Measurements from ENCODE around the gene IL15.
"Not testable (repeated sequence)": the region's sequence is repeated elsewhere in the genome, so short reads cannot be mapped to it uniquely, and the experiment has no call there.

IL15 gene

GRCh38 chr4:141647966-141648365 lies 11.6 kb downstream of the IL15 start:
- no peak for DNase-seq (ENCODE audit: low spot score)

GRCh38 chr4:141652161-141652778 lies 15.9 kb downstream of the IL15 start:
- DNase-seq (ENCODE audit: low spot score) = no peak

- peak; percentile 56 for DNase-seq (ENCODE audit: low spot score)
Observed at GRCh38 chr4:141654098-141654497, 17.7 kb downstream of the IL15 start.

GRCh38 chr4:141656031-141656430 lies 19.6 kb downstream of the IL15 start:
- DNase-seq (ENCODE audit: low spot score) = no peak

- DNase-seq (ENCODE audit: low spot score) = no peak
Observed at GRCh38 chr4:141657550-141658250, 21.3 kb downstream of the IL15 start.

- DNase-seq (ENCODE audit: low spot score) = no peak
Observed at GRCh38 chr4:141658309-141658708, 21.9 kb downstream of the IL15 start.

GRCh38 chr4:141659539-141659938 lies 23.2 kb downstream of the IL15 start:
- DNase-seq (ENCODE audit: low spot score) = no peak

- DNase-seq (ENCODE audit: low spot score) = no peak
Observed at GRCh38 chr4:141660880-141661279, 24.5 kb downstream of the IL15 start.

GRCh38 chr4:141668200-141668910 lies 32.0 kb downstream of the IL15 start:
- no peak for DNase-seq (ENCODE audit: low spot score)

- no peak for DNase-seq (ENCODE audit: low spot score)
Observed at GRCh38 chr4:141669501-141669900, 33.1 kb downstream of the IL15 start.

GRCh38 chr4:141675384-141675783 lies 39.0 kb downstream of the IL15 start:
- no peak for DNase-seq (ENCODE audit: low spot score)

GRCh38 chr4:141676087-141676670 lies 39.8 kb downstream of the IL15 start:
- DNase-seq (ENCODE audit: low spot score) = no peak

GRCh38 chr4:141680060-141680459 lies 43.7 kb downstream of the IL15 start:
- DNase-seq (ENCODE audit: low spot score) = no peak

- DNase-seq (ENCODE audit: low spot score) = no peak
Observed at GRCh38 chr4:141684785-141685184, 48.4 kb downstream of the IL15 start.

- no peak for DNase-seq (ENCODE audit: low spot score)
Observed at GRCh38 chr4:141686146-141686775, 49.9 kb downstream of the IL15 start.

- no peak for DNase-seq (ENCODE audit: low spot score)
Observed at GRCh38 chr4:141686879-141687278, 50.5 kb downstream of the IL15 start.

- not testable (repeated sequence) for DNase-seq (ENCODE audit: low spot score)
Observed at GRCh38 chr4:141689726-141690296, 53.4 kb downstream of the IL15 start.

GRCh38 chr4:141691247-141691646 lies 54.9 kb downstream of the IL15 start:
- not testable (repeated sequence) for DNase-seq (ENCODE audit: low spot score)

GRCh38 chr4:141692081-141692480 lies 55.7 kb downstream of the IL15 start:
- DNase-seq (ENCODE audit: low spot score) = no peak

GRCh38 chr4:141697116-141697515 lies 60.7 kb downstream of the IL15 start:
- no peak for DNase-seq (ENCODE audit: low spot score)

GRCh38 chr4:141702472-141703182 lies 66.2 kb downstream of the IL15 start:
- DNase-seq (ENCODE audit: low spot score) = no peak
